Cortex of kidney (tissue), 1 donor: ENCODE data around the gene SGCG.
"Not testable (repeated sequence)": the region's sequence is repeated elsewhere in the genome, so short reads cannot be mapped to it uniquely, and the experiment has no call there.

Experiments
- DNase-seq: peaks from one replicate; lab custom pipeline; 2025; lab: John Stamatoyannopoulos, UW

Gene SGCG

DNA sequence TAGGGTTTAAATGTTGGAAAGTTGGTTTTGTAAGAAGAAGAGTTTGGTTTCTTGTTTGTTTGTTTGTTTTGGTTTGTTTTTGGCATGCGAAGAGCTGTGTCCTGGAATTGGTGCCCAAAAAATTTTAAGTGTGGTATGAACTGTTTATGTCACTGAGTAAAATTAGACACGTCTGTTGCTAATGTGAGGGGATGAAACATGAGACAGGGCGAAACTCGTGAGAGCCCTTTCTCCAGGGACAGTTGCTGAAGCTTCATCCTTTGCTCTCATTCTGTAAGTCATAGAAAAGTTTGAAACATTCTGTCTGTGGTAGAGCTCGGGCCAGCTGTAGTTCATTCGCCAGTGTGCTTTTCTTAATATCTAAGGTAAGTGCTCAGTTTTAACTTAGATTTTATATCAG lies at the start of gene SGCG:
TSS of gene SGCG (plus strand) at position 269 of the 400 bp plus-strand sequence. CDS start 22,716 bp downstream, outside the sequence.
- DNase-seq = no peak

DNA sequence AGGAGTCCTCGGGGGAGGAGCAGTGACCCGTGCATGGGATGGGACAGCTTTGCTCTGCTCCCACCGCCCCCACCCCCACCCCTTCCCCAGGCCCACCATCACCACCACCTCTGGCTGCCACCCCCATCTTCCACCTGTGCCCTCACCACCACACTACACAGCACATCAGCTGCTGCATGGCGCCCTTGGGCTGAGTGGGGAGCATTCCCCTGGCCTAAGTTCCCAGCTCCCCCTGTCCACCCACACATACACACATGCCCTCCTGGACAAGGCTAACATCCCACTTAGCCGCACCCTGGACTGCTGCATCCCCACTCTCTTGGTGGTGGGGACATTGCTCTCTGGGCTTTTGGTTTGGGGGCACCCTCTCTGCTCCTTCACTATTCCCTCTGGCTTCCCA lies 46.2 kb upstream of the SGCG start:
- DNase-seq = no peak

DNA sequence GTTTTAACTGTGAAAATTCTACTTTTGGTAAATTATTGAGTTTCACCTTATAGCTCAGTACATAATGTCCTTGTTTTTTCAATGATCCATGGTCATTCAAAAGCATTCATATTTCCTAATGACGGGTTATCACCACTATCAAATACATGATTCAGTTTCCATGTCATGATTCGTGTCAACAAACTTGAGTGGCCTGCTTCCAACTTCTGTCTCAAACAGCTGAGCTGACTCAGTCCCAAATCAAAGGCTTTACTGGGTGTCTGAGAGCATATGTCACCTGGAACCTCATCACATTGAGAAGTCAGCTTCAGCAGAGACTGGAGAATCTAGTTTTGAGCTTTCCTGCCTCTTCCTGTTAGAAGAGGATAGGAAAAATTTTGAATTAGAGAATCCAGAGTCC lies 40.3 kb upstream of the SGCG start:
- no peak for DNase-seq

DNA sequence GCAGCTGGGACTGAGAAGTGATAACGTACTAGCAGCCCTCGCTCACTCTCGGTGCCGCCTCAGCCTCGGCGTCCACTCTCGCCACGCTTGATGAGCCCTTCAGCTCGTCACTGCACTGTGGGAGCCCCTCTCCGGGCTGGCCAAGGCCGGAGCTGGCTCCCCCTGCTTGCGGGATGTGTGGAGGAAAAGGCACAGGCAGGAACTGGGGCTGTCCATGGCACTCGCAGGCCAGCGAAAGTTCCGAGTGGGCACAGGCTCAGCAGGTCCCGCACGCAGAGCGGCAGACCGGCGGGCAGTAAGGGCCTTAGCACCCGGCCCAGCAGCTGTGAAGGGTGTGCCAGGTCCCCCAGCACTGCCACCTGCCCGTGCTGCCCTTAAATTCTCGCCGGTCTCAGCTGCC lies 38.8 kb upstream of the SGCG start:
- no peak for DNase-seq

- not testable (repeated sequence) for DNase-seq
These were observed 38.2 kb upstream of the SGCG start for GRCh38 chr13:23142607-23143006.

- DNase-seq = no peak
These were observed 36.3 kb upstream of the SGCG start for GRCh38 chr13:23144431-23144830.

- no peak for DNase-seq
These were observed 34.8 kb upstream of the SGCG start for GRCh38 chr13:23146006-23146405.

GRCh38 chr13:23146811-23147625 lies 33.8 kb upstream of the SGCG start:
- DNase-seq = no peak

DNA sequence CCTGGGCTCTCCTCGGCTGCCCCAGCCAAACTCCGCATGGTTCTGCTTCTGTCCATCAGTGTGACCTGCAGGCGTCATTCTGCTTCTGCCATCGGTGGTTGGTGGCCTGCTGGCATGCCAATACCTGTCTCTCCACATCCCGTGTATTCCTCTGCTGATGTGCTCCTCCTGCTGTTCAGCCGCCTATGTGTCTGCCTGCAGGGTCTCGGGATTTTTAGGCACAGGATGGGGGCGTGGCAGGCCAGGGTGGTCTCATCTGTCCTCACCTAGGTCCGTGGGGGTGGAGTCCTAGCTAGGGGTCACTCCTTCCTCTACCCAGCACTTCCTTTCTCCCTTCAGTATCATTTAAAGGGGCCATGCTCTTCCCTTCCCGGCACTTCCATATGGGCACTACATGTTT lies 33.0 kb upstream of the SGCG start:
- DNase-seq = no peak

- DNase-seq = no peak
These were observed 23.0 kb upstream of the SGCG start for GRCh38 chr13:23157781-23158180.

GRCh38 chr13:23159205-23159759 lies 21.5 kb upstream of the SGCG start:
- DNase-seq = no peak

- DNase-seq = no peak
These were observed 20.8 kb upstream of the SGCG start for GRCh38 chr13:23159760-23160637.

GRCh38 chr13:23160638-23161480 lies 19.9 kb upstream of the SGCG start:
- no peak for DNase-seq

GRCh38 chr13:23161481-23161825 lies 19.3 kb upstream of the SGCG start:
- no peak for DNase-seq

DNA sequence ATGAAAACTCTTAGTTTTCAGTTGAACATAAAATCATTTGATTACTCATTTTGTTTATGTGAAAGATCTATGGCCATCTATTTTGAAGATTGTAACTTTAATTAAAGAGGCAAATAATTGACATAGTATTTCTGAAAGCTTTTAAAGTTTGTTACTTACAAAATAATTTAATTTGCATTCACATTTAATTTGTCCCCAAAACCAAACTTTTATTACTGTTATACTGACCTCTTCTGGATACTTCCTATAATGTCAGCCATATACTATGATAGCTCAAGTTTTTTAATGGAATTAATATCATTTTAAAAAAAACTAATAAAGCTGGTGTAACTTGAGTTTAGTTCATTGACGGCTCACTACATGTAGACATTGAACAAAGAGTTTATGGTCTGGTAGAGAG lies 4.9 kb upstream of the SGCG start:
- no peak for DNase-seq

GRCh38 chr13:23182142-23182541 lies 1.4 kb downstream of the SGCG start:
- no peak for DNase-seq

GRCh38 chr13:23183292-23183691 lies 2.5 kb downstream of the SGCG start:
- no peak for DNase-seq

DNA sequence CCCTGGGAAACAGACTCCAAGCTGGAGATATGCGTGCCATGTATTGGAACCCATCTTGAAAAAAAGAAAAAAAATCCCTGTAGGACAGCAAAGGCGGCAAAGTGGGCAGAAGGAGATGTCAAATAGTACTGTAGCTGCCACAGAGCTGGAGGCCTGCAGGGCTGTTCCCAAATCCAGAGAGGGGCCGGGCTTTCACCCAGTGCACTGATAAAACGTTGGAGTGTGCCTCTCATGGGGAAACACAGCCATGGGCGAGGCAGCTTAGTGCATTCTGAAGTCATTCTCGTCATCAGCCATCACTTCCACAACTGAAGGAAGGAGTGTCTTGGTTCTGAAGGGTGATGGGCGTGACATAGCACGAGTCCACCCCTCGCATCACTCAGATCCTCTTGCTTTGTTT lies 4.8 kb downstream of the SGCG start:
- DNase-seq = no peak

DNA sequence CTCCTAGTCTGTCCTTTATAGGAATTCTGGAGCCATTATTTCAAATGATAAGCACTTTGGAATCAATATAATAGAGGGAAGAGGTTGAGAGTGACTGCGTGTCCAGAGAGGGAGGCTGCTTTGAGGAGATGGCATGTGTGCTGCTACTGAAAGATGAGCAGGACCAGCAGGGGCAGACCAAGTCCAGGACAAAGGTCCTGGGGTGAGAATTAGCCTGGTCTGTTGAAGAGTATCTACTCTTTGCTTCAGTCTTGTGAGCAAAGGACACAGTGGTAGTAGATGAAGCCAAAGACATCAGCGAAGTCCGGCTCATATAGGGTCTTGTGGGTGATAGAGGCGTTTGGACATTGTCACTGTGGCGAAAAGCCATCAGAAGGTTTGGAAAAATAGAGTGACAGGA lies 21.1 kb downstream of the SGCG start:
- no peak for DNase-seq

DNA sequence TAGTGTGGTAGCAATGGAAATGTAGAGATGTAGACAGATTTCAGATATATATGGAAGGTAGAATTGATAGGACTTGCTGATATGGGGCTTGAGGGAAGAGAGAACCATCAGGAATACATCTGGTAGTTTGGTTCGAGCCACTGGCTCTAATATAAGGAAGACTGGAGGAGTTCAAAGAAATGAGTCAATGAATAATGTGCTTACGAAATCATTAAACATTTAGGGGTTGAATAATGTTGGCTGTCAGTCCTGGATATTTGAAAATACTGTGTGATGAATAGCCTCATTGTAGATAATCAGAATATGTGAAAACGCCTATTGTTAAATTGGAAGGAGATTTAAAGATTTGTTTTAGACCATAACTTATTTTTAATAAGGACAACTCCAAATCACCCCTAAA lies 21.6 kb downstream of the SGCG start:
- no peak for DNase-seq

GRCh38 chr13:23203516-23203915 lies 22.7 kb downstream of the SGCG start:
- no peak for DNase-seq

DNA sequence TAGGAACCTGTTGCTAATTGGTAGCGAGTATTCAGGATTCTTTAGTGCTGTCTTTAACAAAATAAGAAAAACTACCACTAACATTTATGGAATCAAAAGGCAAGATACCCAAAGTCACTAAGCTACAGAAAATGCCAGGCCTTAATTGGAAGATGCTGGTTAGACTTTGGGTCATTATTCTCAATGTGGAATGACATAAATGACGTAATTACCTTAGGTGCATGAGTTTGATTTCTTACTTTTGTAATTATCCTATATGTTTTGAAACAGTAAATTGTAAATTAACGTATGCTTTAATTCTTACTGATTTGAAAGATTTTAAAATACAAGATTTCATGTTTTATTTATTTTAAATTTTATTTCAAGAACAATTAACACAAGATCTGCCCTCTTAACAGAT lies 25.0 kb downstream of the SGCG start:
- no peak for DNase-seq
